Prostate gland (tissue), 2 donors: ENCODE data around the gene FAM234A. TPM values are rescaled to one million over a fixed set of nuclear protein-coding genes. Genes with fewer than 3 reads are reported as not detected.
A peak's percentile ranks its signal among the peaks of the same experiment; 100 is the strongest.

Experiments
- DNase-seq: peaks from one replicate; pipeline ENCODE4 v3.0.0-alpha.2; 2019; ENCODE audit warnings: low spot score
- H3K27ac ChIP-seq, 2 donors: fragments of 200-600 bp; sonication (generic); 2 replicates each; pipeline ENCODE4 v1.5.1; 2017 to 2019
- H3K27me3 ChIP-seq: fragments of 200-600 bp; sonication (generic); replicated peaks from 2 replicates; pipeline ENCODE4 v1.5.1; 2019; ENCODE audit not compliant: insufficient read depth
- H3K36me3 ChIP-seq, 2 donors: fragments of 200-600 bp; sonication (generic); 1 replicate in 1 of 2; 2 replicates in 1 of 2; pipeline versions ENCODE4 v1.5.1 to v1.8.1; 2017 to 2019
- H3K4me1 ChIP-seq: fragments of 200-600 bp; sonication (generic); replicated peaks from 2 replicates; pipeline ENCODE4 v1.5.1; 2019
- H3K4me3 ChIP-seq, 2 donors: fragments of 200-600 bp; sonication (generic); 2 replicates each; pipeline ENCODE4 v1.5.1; 2017 to 2019
- H3K9me3 ChIP-seq: fragments of 200-600 bp; sonication (generic); 2 replicates; pipeline ENCODE4 v1.5.1; 2017
- POLR2A ChIP-seq: fragments of 450-650 bp; IDR thresholded peaks from one replicate; pipeline ENCODE4 v1.6.1; 2016; ENCODE audit warnings: antibody characterized with exemption, mild to moderate bottlenecking
- POLR2AphosphoS5 ChIP-seq: sonication (generic); formaldehyde crosslinking; IDR thresholded peaks from one replicate; pipeline ENCODE4 v1.6.1; 2017; ENCODE audit warnings: antibody characterized with exemption
- WGBS: methylation state at CpG from one replicate; pipeline ENCODE4 v1.1.5; 2018; 5-methylcytosine and 5-hydroxymethylcytosine counted together
- intact Hi-C: fragments of 100-400 bp; cut with DNase I; formaldehyde crosslinking; loops from one replicate; pipeline ENCODE4 v1.14.2; 2022
- total RNA-seq, 2 donors: library from RNA; depleted of rRNA; stranded (reverse); fragments of >200 nt; gene quantifications; one replicate each; pipeline ENCODE4 v1.1.0, GENCODE V29; 2016
- TF ChIP-seq, protein P1 (sequence below), 4 experiments: fragments of 200-600 bp in 2 of 4; fragments of 450-650 bp in 2 of 4; sonication (generic) in 2 of 4; IDR thresholded peaks; 1 replicate in 3 of 4; 2 replicates in 1 of 4; pipeline ENCODE4 v1.5.1; 2016 to 2019; ENCODE audit warnings: antibody characterized with exemption in 4 of 4, mild to moderate bottlenecking in 2 of 4, moderate library complexity in 2 of 4

The FAM234A gene
- total RNA-seq, 2 donors from 2014 or later, result 83.8 to 114 TPM

GRCh38 chr16:273547-274421 lies 39.2 kb downstream of the FAM234A start:
- Histone ChIP-seq H3K36me3 (no peaks in the 10 kb centered on the region), H3K27me3 (no peaks in the 10 kb centered on the region), H3K4me3 (no peak overlapping the region), H3K4me1 (peaks cover 4% of the 10 kb centered on the region), H3K9me3 (no peaks in the 10 kb centered on the region), H3K27ac (no peak overlapping the region)
- WGBS, result 86% methylated on average over 15 of the region's 30 CpGs
- no peak for TF ChIP-seq POLR2AphosphoS5
- DNase-seq, result no peak
- intact Hi-C loops, result no loop called here

- Histone ChIP-seq H3K4me1 (peaks cover 4% of the 10 kb centered on the region), H3K27me3 (no peaks in the 10 kb centered on the region), H3K27ac (no peak overlapping the region), H3K4me3 (peak overlapping the region; percentile 29 to 42), H3K36me3 (no peaks in the 10 kb centered on the region), H3K9me3 (no peaks in the 10 kb centered on the region)
- no peak for DNase-seq
- WGBS, result under 1% methylated on average over 35 of the region's 58 CpGs
- TF ChIP-seq POLR2A (no peak), POLR2AphosphoS5 (no peak)
- TF ChIP-seq, protein P1, sequence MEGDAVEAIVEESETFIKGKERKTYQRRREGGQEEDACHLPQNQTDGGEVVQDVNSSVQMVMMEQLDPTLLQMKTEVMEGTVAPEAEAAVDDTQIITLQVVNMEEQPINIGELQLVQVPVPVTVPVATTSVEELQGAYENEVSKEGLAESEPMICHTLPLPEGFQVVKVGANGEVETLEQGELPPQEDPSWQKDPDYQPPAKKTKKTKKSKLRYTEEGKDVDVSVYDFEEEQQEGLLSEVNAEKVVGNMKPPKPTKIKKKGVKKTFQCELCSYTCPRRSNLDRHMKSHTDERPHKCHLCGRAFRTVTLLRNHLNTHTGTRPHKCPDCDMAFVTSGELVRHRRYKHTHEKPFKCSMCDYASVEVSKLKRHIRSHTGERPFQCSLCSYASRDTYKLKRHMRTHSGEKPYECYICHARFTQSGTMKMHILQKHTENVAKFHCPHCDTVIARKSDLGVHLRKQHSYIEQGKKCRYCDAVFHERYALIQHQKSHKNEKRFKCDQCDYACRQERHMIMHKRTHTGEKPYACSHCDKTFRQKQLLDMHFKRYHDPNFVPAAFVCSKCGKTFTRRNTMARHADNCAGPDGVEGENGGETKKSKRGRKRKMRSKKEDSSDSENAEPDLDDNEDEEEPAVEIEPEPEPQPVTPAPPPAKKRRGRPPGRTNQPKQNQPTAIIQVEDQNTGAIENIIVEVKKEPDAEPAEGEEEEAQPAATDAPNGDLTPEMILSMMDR (IDR thresholded peaks at IDR 0.05), result no peak
- intact Hi-C loops, result no loop called here
Observed at GRCh38 chr16:275041-275641, 40.5 kb downstream of the FAM234A start.

- Histone ChIP-seq H3K4me1 (peaks cover 6% of the 10 kb centered on the region), H3K9me3 (no peaks in the 10 kb centered on the region), H3K36me3 (no peaks in the 10 kb centered on the region), H3K4me3 (peak within 1 kb of the TSS; percentile 29 to 42), H3K27me3 (no peaks in the 10 kb centered on the region), H3K27ac (no peak within 1 kb of the TSS)
- no peak for DNase-seq
- WGBS, result 6% methylated on average over 35 of the region's 56 CpGs
- TF ChIP-seq POLR2A (no peak), POLR2AphosphoS5 (no peak)
- TF ChIP-seq, protein P1 (IDR thresholded peaks at IDR 0.05), result no peak
- intact Hi-C loops, result no loop called here
Observed at GRCh38 chr16:275786-276232, 41.2 kb downstream of the FAM234A start, which contains the start of gene RGS11. RGS11 (minus strand) TSS chr16:275944; CDS start chr16:275911, 33 bp downstream.

DNA sequence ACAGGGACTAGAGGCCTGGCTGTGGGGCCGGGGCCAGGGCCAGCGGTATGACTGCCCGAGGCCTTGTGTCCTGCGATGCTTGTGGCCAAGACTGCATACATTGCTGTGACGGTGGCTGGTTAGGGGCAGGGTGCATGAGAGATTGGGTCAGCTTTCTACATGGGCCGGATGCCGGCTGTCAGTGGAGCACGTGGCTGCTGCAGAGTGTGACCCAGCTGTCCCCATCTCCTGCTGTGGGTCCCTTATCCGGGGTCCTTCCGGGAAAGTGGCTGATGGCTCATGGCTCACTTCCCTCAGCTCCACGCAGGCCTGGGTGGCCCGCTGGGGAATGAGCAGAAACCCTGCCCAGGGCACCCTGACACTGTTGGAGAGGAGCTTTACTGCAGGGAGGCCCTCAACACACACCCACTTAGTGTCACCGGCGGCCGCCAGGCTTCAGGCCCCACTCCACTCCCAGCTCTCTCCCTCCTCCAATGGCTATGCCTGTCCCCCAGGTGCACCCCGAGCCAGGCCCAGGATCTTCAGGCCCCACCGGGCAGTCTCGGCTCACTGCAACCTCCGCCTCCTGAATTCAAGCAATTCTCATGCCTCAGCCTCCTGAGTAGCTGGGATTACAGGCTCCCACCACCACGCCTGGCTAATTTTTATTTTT lies 41.9 kb downstream of the FAM234A start:
- peaks cover 9% of the 10 kb centered on the region for H3K4me1 ChIP-seq
- TF ChIP-seq, protein P1 (IDR thresholded peaks at IDR 0.05), result no peak
- no peak for TF ChIP-seq POLR2AphosphoS5
- no peak for TF ChIP-seq POLR2A
- H3K9me3 ChIP-seq, result no peaks in the 10 kb centered on the region
- intact Hi-C loops, result no loop called here
- no peak for DNase-seq
- 87% methylated on average over 18 of the region's 20 CpGs for WGBS
- peaks cover 3% of the 10 kb centered on the region for H3K27me3 ChIP-seq
- H3K27ac ChIP-seq, result no peak overlapping the region
- no peak overlapping the region for H3K4me3 ChIP-seq
- no peaks in the 10 kb centered on the region for H3K36me3 ChIP-seq

DNA sequence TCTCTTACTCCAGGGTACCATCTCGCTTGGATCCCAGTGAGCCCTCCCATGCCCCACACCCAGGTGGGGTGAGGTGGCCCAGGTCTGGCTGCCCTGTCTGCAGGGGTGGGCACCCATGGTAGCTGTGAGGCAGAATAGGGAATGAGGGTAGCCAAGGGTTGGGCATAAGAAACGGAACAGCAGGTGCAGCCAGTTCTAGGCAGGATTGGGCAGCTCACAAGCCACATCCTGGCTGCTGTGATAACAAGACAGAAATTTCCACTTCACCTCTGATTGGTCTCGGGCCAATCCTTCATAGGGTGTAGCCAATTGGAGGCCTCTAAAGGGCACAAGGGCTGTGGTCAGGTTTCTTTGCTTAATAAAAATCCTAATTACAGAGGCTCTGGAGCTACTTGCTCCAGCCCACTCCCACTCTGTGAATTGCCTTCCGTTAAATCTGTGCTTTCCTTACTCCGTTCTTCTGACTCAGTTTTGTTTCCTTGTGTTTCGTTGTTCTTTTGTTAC lies 44.3 kb downstream of the FAM234A start:
- TF ChIP-seq POLR2AphosphoS5 (no peak), POLR2A (no peak)
- TF ChIP-seq, protein P1 (IDR thresholded peaks at IDR 0.05), result no peak
- no peak overlapping the region for H3K27ac ChIP-seq
- peaks cover 6% of the 10 kb centered on the region for H3K27me3 ChIP-seq
- H3K4me1 ChIP-seq, result peaks cover 9% of the 10 kb centered on the region
- WGBS, result 33% methylated on average over 6 of the region's 6 CpGs
- no peaks in the 10 kb centered on the region for H3K36me3 ChIP-seq
- intact Hi-C loops, result no loop called here
- H3K9me3 ChIP-seq, result no peaks in the 10 kb centered on the region
- DNase-seq, result no peak
- H3K4me3 ChIP-seq, result no peak overlapping the region
